ENCODE data around the gene BAIAP2.
A peak's percentile ranks its signal among the peaks of the same experiment; 100 is the strongest.

The BAIAP2 gene

GRCh38 chr17:81037026-81037797 lies 2.3 kb downstream of the BAIAP2 start:
- no peak for DNase-seq (ENCODE audit: low spot score)

- peak; percentile 43 for DNase-seq (ENCODE audit: low spot score)
Measured at GRCh38 chr17:81037798-81038733, 3.1 kb downstream of the BAIAP2 start.

- DNase-seq (ENCODE audit: low spot score) = no peak
Measured at GRCh38 chr17:81039096-81039495, 4.1 kb downstream of the BAIAP2 start.

GRCh38 chr17:81039854-81040758 lies 5.2 kb downstream of the BAIAP2 start:
- DNase-seq (ENCODE audit: low spot score) = peak; percentile 8

GRCh38 chr17:81040791-81041337 lies 5.9 kb downstream of the BAIAP2 start:
- DNase-seq (ENCODE audit: low spot score) = no peak

GRCh38 chr17:81042606-81043005 lies 7.7 kb downstream of the BAIAP2 start:
- DNase-seq (ENCODE audit: low spot score) = no peak

GRCh38 chr17:81043319-81043724 lies 8.4 kb downstream of the BAIAP2 start:
- no peak for DNase-seq (ENCODE audit: low spot score)

- peak; percentile 55 for DNase-seq (ENCODE audit: low spot score)
Measured at GRCh38 chr17:81043725-81044427, 8.9 kb downstream of the BAIAP2 start.

GRCh38 chr17:81044428-81044763 lies 9.4 kb downstream of the BAIAP2 start:
- DNase-seq (ENCODE audit: low spot score) = no peak

GRCh38 chr17:81044764-81045589 lies 10.0 kb downstream of the BAIAP2 start:
- DNase-seq (ENCODE audit: low spot score) = peak; percentile 33

GRCh38 chr17:81045590-81046095 lies 10.7 kb downstream of the BAIAP2 start:
- no peak for DNase-seq (ENCODE audit: low spot score)

GRCh38 chr17:81046132-81046769 lies 11.3 kb downstream of the BAIAP2 start:
- no peak for DNase-seq (ENCODE audit: low spot score)

- DNase-seq (ENCODE audit: low spot score) = no peak
Measured at GRCh38 chr17:81046770-81047359, 11.9 kb downstream of the BAIAP2 start.

- DNase-seq (ENCODE audit: low spot score) = no peak
Measured at GRCh38 chr17:81048827-81049371, 13.9 kb downstream of the BAIAP2 start.

GRCh38 chr17:81049372-81049911 lies 14.5 kb downstream of the BAIAP2 start:
- no peak for DNase-seq (ENCODE audit: low spot score)

- DNase-seq (ENCODE audit: low spot score) = peak; percentile 57
Measured at GRCh38 chr17:81049973-81050551, 15.1 kb downstream of the BAIAP2 start.

- no peak for DNase-seq (ENCODE audit: low spot score)
Measured at GRCh38 chr17:81050645-81051625, 16.0 kb downstream of the BAIAP2 start.
